Measurements from ENCODE around the gene POLR2F.

DNA sequence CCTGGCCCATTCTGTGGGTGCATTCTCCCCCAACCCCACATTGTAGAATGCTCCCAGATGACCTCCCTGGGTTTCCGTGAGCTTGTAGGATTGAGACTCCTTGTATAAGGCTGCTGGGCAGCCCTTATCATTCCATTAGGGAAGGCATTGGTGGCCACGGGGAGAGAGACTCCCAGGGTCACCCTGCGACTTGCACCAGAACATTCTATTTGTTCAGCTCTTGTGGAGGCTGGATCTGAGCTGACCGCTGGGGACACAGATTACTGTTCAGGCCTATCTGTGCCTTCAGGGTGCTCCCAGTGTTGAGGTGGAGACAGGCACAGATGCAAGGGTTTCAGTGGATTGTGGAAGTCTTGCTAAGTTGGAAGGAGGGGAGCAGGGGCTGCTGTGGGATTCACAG is 29.6 kb upstream of the POLR2F start:
- TF ChIP-seq CTCF (IDR thresholded peaks at IDR 0.05): no peak
- no peak for TF ChIP-seq EZH2 (IDR thresholded peaks at IDR 0.05)
- no peak for TF ChIP-seq EZH2phosphoT487 (IDR thresholded peaks at IDR 0.05)

Data from neural progenitor cell (in vitro differentiated cells).